GM18499 (cell line): ENCODE results near the gene SLC22A16.
"Not testable (repeated sequence)": the region's sequence is repeated elsewhere in the genome, so short reads cannot be mapped to it uniquely, and the experiment has no call there.

ENCODE experiments used
- ATAC-seq: cut with Tn5 transposase; IDR thresholded peaks from one replicate; pipeline ENCODE4 v1.9.1; 2021; ENCODE audit warnings: moderate number of reproducible peaks; ENCODE audit not compliant: insufficient read depth, unreplicated experiment

The SLC22A16 gene

GRCh38 chr6:110476046-110476849, at the start of gene SLC22A16:
Gene SLC22A16 (minus strand): TSS chr6:110476613. CDS start chr6:110476574, 39 bp downstream.
- no peak for ATAC-seq

GRCh38 chr6:110525001-110525400, 48.6 kb upstream of the SLC22A16 start:
- no peak for ATAC-seq

GRCh38 chr6:110524305-110524704, 47.9 kb upstream of the SLC22A16 start:
- ATAC-seq, result no peak

- no peak for ATAC-seq
Measured at GRCh38 chr6:110523451-110524021, 47.1 kb upstream of the SLC22A16 start.

- ATAC-seq, result no peak
Measured at GRCh38 chr6:110522427-110522826, 46.0 kb upstream of the SLC22A16 start.

GRCh38 chr6:110520992-110521543, 44.7 kb upstream of the SLC22A16 start:
- ATAC-seq, result no peak

- ATAC-seq, result no peak
Measured at GRCh38 chr6:110520209-110520965, 44.0 kb upstream of the SLC22A16 start.

GRCh38 chr6:110517601-110518281, 41.3 kb upstream of the SLC22A16 start:
- no peak for ATAC-seq

- no peak for ATAC-seq
Measured at GRCh38 chr6:110517034-110517433, 40.6 kb upstream of the SLC22A16 start.

- ATAC-seq, result no peak
Measured at GRCh38 chr6:110514818-110515217, 38.4 kb upstream of the SLC22A16 start.

GRCh38 chr6:110512991-110513390, 36.6 kb upstream of the SLC22A16 start:
- ATAC-seq, result no peak

- ATAC-seq, result not testable (repeated sequence)
Measured at GRCh38 chr6:110512549-110512948, 36.1 kb upstream of the SLC22A16 start.

- no peak for ATAC-seq
Measured at GRCh38 chr6:110511401-110511800, 35.0 kb upstream of the SLC22A16 start.

GRCh38 chr6:110509617-110510241, 33.3 kb upstream of the SLC22A16 start:
- ATAC-seq, result no peak

- ATAC-seq, result not testable (repeated sequence)
Measured at GRCh38 chr6:110504891-110505290, 28.5 kb upstream of the SLC22A16 start.

GRCh38 chr6:110495949-110496348, 19.5 kb upstream of the SLC22A16 start:
- ATAC-seq, result no peak

GRCh38 chr6:110493253-110493800, 16.9 kb upstream of the SLC22A16 start:
- ATAC-seq, result no peak

- ATAC-seq, result no peak
Measured at GRCh38 chr6:110492584-110492983, 16.2 kb upstream of the SLC22A16 start.

- no peak for ATAC-seq
Measured at GRCh38 chr6:110491644-110492317, 15.4 kb upstream of the SLC22A16 start.
